GM23338 (cell line): ENCODE data around the gene POGZ. TPM values are rescaled to one million over a fixed set of nuclear protein-coding genes. Genes with fewer than 3 reads are reported as not detected.

ENCODE experiments used
- ATAC-seq: fragments of 200-7000 bp; cut with Tn5 transposase; 3 replicates; pipeline ENCODE4 v1.9.1; 2020
- DNase-seq: peaks from one replicate; pipeline ENCODE4 v3.0.0-alpha.2; 2015; ENCODE audit warnings: low spot score
- H2AFZ ChIP-seq: fragments of 200-600 bp; sonication (generic); 2 replicates; pipeline ENCODE4 v1.8.0; 2016; ENCODE audit warnings: antibody characterized with exemption, mild to moderate bottlenecking, moderate library complexity
- H3F3A ChIP-seq: fragments of 200-600 bp; sonication (generic); replicated peaks from 2 replicates; pipeline ENCODE4 v1.8.0; 2017; ENCODE audit warnings: antibody characterized with exemption, mixed run types, low read depth
- H3K27ac ChIP-seq: fragments of 200-600 bp; sonication (generic); 2 replicates; pipeline ENCODE4 v1.6.1; 2016; ENCODE audit warnings: low read depth
- H3K27me3 ChIP-seq: fragments of 200-600 bp; sonication (generic); 2 replicates; pipeline ENCODE4 v1.8.0; 2016; ENCODE audit warnings: mild to moderate bottlenecking, mixed run types, moderate library complexity; ENCODE audit not compliant: insufficient read depth
- H3K36me3 ChIP-seq: fragments of 200-600 bp; sonication (generic); 2 replicates; pipeline ENCODE4 v1.8.0; 2016; ENCODE audit warnings: mild to moderate bottlenecking; ENCODE audit not compliant: insufficient read depth
- H3K4me1 ChIP-seq: fragments of 200-600 bp; sonication (generic); 2 replicates; pipeline ENCODE4 v1.8.0; 2016; ENCODE audit warnings: mild to moderate bottlenecking, moderate library complexity; ENCODE audit not compliant: insufficient read depth
- H3K4me2 ChIP-seq: fragments of 200-600 bp; sonication (generic); 2 replicates; pipeline ENCODE4 v1.7.1; 2017; ENCODE audit warnings: mixed run types
- H3K4me3 ChIP-seq: fragments of 200-600 bp; sonication (generic); 2 replicates; pipeline ENCODE4 v1.6.1; 2016; ENCODE audit warnings: mixed run types
- H3K79me2 ChIP-seq: fragments of 200-600 bp; sonication (generic); replicated peaks from 2 replicates; pipeline ENCODE4 v1.8.0; 2017; ENCODE audit warnings: mild to moderate bottlenecking; ENCODE audit not compliant: insufficient read depth
- H3K9me2 ChIP-seq: fragments of 200-600 bp; sonication (generic); 2 replicates; pipeline ENCODE4 v1.8.0; 2017; ENCODE audit not compliant: insufficient read depth
- H4K20me1 ChIP-seq: fragments of 200-600 bp; sonication (generic); replicated peaks from 2 replicates; pipeline ENCODE4 v1.8.0; 2017; ENCODE audit warnings: mild to moderate bottlenecking; ENCODE audit not compliant: insufficient read depth
- H3K27ac Mint-ChIP-seq: 2 replicates; pipeline ENCODE4 v1.8.0; 2020; ENCODE audit warnings: inconsistent platforms, mild to moderate bottlenecking, moderate library complexity, mixed read lengths
- H3K27me3 Mint-ChIP-seq: 3 replicates; pipeline ENCODE4 v1.8.0; 2022; ENCODE audit warnings: low read depth, mild to moderate bottlenecking, moderate library complexity, mixed read lengths, inconsistent platforms; ENCODE audit not compliant: insufficient read depth, poor library complexity
- H3K36me3 Mint-ChIP-seq: 3 replicates; pipeline ENCODE4 v1.8.0; 2021; ENCODE audit warnings: low read depth, mild to moderate bottlenecking, inconsistent platforms, moderate library complexity, mixed read lengths
- H3K4me1 Mint-ChIP-seq: 3 replicates; pipeline ENCODE4 v1.8.0; 2020; ENCODE audit warnings: mild to moderate bottlenecking, inconsistent platforms, mixed read lengths
- H3K4me3 Mint-ChIP-seq: 3 replicates; pipeline ENCODE4 v1.8.0; 2021; ENCODE audit warnings: moderate library complexity, mild to moderate bottlenecking, inconsistent platforms, mixed read lengths
- H3K9me3 Mint-ChIP-seq: 3 replicates; pipeline ENCODE4 v1.8.0; 2020; ENCODE audit warnings: moderate library complexity, mild to moderate bottlenecking, inconsistent platforms, mixed read lengths
- CREB1 ChIP-seq: fragments of 250-450 bp; sonication (Bioruptor Pico); IDR thresholded peaks from 2 replicates; pipeline ENCODE4 v1.5.0; 2020; ENCODE audit warnings: low read depth, mild to moderate bottlenecking, moderate library complexity
- CTCF ChIP-seq, 2 experiments: fragments of 200-600 bp in 1 of 2; sonication (generic) in 1 of 2; conservative IDR thresholded peaks; 2 replicates each; pipeline versions ENCODE4 v1.5.1 to v1.6.1; 2016 to 2017; ENCODE audit warnings: antibody characterized with exemption in 2 of 2, low read depth in 2 of 2, mild to moderate bottlenecking in 2 of 2, moderate library complexity in 1 of 2
- ETS1 ChIP-seq: IDR thresholded peaks from 2 replicates; pipeline ENCODE4 v1.6.1; 2016; ENCODE audit warnings: antibody characterized with exemption
- EZH2 ChIP-seq: fragments of 200-600 bp; sonication (generic); IDR thresholded peaks from one replicate; pipeline ENCODE4 v1.8.0; 2017; ENCODE audit warnings: antibody characterized with exemption, mild to moderate bottlenecking, low read depth; ENCODE audit not compliant: unreplicated experiment
- EZH2phosphoT487 ChIP-seq: fragments of 200-600 bp; sonication (generic); IDR thresholded peaks from one replicate; pipeline ENCODE4 v1.8.1; 2018; ENCODE audit warnings: antibody characterized with exemption; ENCODE audit not compliant: unreplicated experiment
- JUNB ChIP-seq: IDR thresholded peaks from one replicate; pipeline ENCODE4 v1.6.1; 2016; ENCODE audit warnings: antibody characterized with exemption; ENCODE audit not compliant: unreplicated experiment
- NANOG ChIP-seq: IDR thresholded peaks from 2 replicates; pipeline ENCODE4 v1.6.1; 2016; ENCODE audit warnings: antibody characterized with exemption, borderline replicate concordance
- POLR2AphosphoS5 ChIP-seq: IDR thresholded peaks from 2 replicates; pipeline ENCODE4 v1.6.1; 2016; ENCODE audit warnings: antibody characterized with exemption, low read depth
- ZNF114 ChIP-seq: fragments of 250-450 bp; sonication (Bioruptor Pico); IDR thresholded peaks from 2 replicates; pipeline ENCODE4 v1.5.0; 2020; ENCODE audit warnings: mild to moderate bottlenecking, moderate library complexity
- ZNF331 ChIP-seq: fragments of 250-450 bp; sonication (Bioruptor Pico); IDR thresholded peaks from 2 replicates; pipeline ENCODE4 v1.5.0; 2020; ENCODE audit warnings: low read depth, mild to moderate bottlenecking, moderate library complexity
- ZNF462 ChIP-seq: fragments of 250-450 bp; sonication (Bioruptor Pico); IDR thresholded peaks from 2 replicates; pipeline ENCODE4 v1.5.0; 2020; ENCODE audit warnings: mild to moderate bottlenecking, moderate library complexity
- polyA plus RNA-seq: library from polyadenylated mRNA; unstranded; fragments of >200 nt; fragmentation: Nextera tagmentation; extraction: Ambion mirVana; gene quantifications from 2 replicates; pipeline ENCODE4 v1.2.1, GENCODE V29; 2016
- total RNA-seq: library from RNA; depleted of rRNA; stranded (reverse); fragments of >200 nt; shearing (Covaris generic); gene quantifications from 2 replicates; pipeline ENCODE4 v1.2.3, GENCODE V29; 2014

The POGZ gene
- total and polyA plus RNA-seq, 2 experiments from 2014 or later = 47.0 to 72.5 TPM

- Histone ChIP-seq H3K4me1 (no peaks in the 10 kb centered on the region), H2AFZ (no peak overlapping the region), H3K9me2 (no peaks in the 10 kb centered on the region), H3K79me2 (no peaks in the 10 kb centered on the region), H3F3A (no peaks in the 10 kb centered on the region; the same call in 1 of the 2 replicates), H3K27ac (no peak overlapping the region), H3K27me3 (no peaks in the 10 kb centered on the region), H4K20me1 (peaks cover 2% of the 10 kb centered on the region), H3K4me2 (no peak overlapping the region), H3K4me3 (no peak overlapping the region), H3K36me3 (peaks cover 30% of the 10 kb centered on the region)
- no peak for TF ChIP-seq EZH2phosphoT487
- no peak for TF ChIP-seq CREB1 (CRISPR knock-in tag)
- TF ChIP-seq JUNB = no peak
- TF ChIP-seq NANOG = no peak
- no peak for TF ChIP-seq EZH2
- no peak for DNase-seq
- Mint-ChIP-seq H3K4me1 (no peaks in the 10 kb centered on the region), H3K27ac (no peak overlapping the region), H3K4me3 (no peak overlapping the region), H3K9me3 (no peaks in the 10 kb centered on the region), H3K36me3 (peaks cover 70% of the 10 kb centered on the region), H3K27me3 (peaks cover 5% of the 10 kb centered on the region)
- ATAC-seq = no peak
Observed at GRCh38 chr1:151416231-151416630, 43.1 kb downstream of the POGZ start.

- Histone ChIP-seq H3K9me2 (no peaks in the 10 kb centered on the region), H3K27me3 (no peaks in the 10 kb centered on the region), H3K4me3 (no peak overlapping the region), H3K4me1 (no peaks in the 10 kb centered on the region), H3K36me3 (peaks cover 52% of the 10 kb centered on the region), H4K20me1 (peaks cover 10% of the 10 kb centered on the region), H2AFZ (no peak overlapping the region), H3K27ac (no peak overlapping the region), H3K4me2 (no peak overlapping the region), H3F3A (no peaks in the 10 kb centered on the region), H3K79me2 (no peaks in the 10 kb centered on the region)
- no peak for DNase-seq
- Mint-ChIP-seq H3K4me3 (no peak overlapping the region), H3K4me1 (no peaks in the 10 kb centered on the region), H3K9me3 (no peaks in the 10 kb centered on the region), H3K27ac (no peak overlapping the region), H3K36me3 (peaks cover 80% of the 10 kb centered on the region), H3K27me3 (no peaks in the 10 kb centered on the region)
- no peak for ATAC-seq
- no peak for TF ChIP-seq CTCF (conservative IDR thresholded peaks at IDR 0.05; ENCODE audit: low read depth in 2 of 2)
- no peak for TF ChIP-seq JUNB
- TF ChIP-seq POLR2AphosphoS5 = no peak
- no peak for TF ChIP-seq ETS1
- no peak for TF ChIP-seq EZH2
- TF ChIP-seq ZNF114 (CRISPR knock-in tag) = no peak
- no peak for TF ChIP-seq EZH2phosphoT487
- no peak for TF ChIP-seq CREB1 (CRISPR knock-in tag)
- no peak for TF ChIP-seq ZNF331
- no peak for TF ChIP-seq ZNF462 (CRISPR knock-in tag)
- TF ChIP-seq NANOG = no peak
Observed at GRCh38 chr1:151411884-151412283, 47.4 kb downstream of the POGZ start.
